Measurements from ENCODE around the gene FRMD4B. TPM values are rescaled to one million over a fixed set of nuclear protein-coding genes. Genes with fewer than 3 reads are reported as not detected.

The FRMD4B gene
- polyA plus RNA-seq, 1 experiment = 0.09 TPM

GRCh38 chr3:69292185-69292584, 93.7 kb downstream of the FRMD4B start:
- no peaks in the 10 kb centered on the region for H3K27me3 ChIP-seq (ENCODE audit: control insufficient read depth, insufficient read depth, low read length)
- TF ChIP-seq CTCF (IDR thresholded peaks at IDR 0.05; ENCODE audit: insufficient read depth, low read depth, low read length) = no peak
- ChIA-PET POLR2A (no interaction called here), CTCF (interaction anchor here (1.3 kb wide), 1 partner anchor 14 kb away, joined by 4 read pairs; no protein-coding TSS in a partner anchor)
- H3K36me3 ChIP-seq (ENCODE audit: control insufficient read depth, insufficient read depth, low read length) = no peaks in the 10 kb centered on the region
- H3K4me3 ChIP-seq (ENCODE audit: low read depth, low read length) = no peak overlapping the region
- no peak for DNase-seq (ENCODE audit: low read depth)

DNA sequence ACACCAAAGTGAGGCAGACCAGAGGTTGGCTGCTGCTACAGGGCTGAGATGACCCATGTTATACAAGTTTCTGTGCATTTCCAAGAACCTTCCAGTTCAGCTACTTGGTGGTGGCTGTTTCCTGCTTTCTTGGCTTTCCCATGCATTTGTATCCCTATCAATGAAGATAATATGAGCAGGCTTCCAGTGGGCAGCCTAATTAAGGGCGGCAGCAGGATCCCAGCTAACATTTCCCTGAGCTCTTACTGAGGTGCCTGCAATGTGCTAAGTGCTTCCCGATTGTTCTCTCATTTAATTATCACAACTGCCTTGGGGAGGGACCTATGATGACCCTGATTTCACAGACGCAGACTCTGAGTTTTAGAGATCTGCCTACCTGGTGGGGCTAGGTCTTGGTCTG, 95.5 kb downstream of the FRMD4B start:
- no peak for DNase-seq (ENCODE audit: low read depth)
- POLR2A ChIA-PET = no interaction called here
- CTCF ChIA-PET = interaction anchor here (0.5 to 1.6 kb wide), 4 partner anchors 13 to 129 kb away, joined by 3 to 6 read pairs (median 4); no protein-coding TSS in a partner anchor
- TF ChIP-seq CTCF (IDR thresholded peaks at IDR 0.05; ENCODE audit: insufficient read depth, low read depth, low read length) = no peak
- no peaks in the 10 kb centered on the region for H3K36me3 ChIP-seq (ENCODE audit: control insufficient read depth, insufficient read depth, low read length)
- H3K4me3 ChIP-seq (ENCODE audit: low read depth, low read length) = no peak overlapping the region
- no peaks in the 10 kb centered on the region for H3K27me3 ChIP-seq (ENCODE audit: control insufficient read depth, insufficient read depth, low read length)

DNA sequence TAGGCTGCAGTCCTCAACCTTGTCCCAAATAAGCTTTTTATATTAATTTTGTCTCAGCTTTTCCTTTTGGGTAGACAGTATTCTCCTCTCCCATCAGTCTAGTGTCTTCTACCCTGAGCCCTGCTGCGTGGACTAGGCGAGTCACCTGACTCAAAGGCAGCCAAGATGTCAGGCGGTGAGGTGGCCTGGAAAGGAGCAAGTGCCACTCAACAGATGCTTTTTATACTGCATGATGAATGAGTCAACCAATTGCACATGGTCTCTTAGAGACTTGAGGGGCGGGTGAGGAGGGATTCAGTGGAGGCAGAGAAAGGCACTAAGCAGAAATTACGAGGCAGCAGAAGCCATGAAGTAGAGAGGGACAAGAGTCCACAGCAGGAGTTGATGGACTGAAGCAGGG, 95.9 kb downstream of the FRMD4B start:
- Histone ChIP-seq H3K27me3 (ENCODE audit: control insufficient read depth, insufficient read depth, low read length) (no peaks in the 10 kb centered on the region), H3K4me3 (ENCODE audit: low read depth, low read length) (no peak overlapping the region), H3K36me3 (ENCODE audit: control insufficient read depth, insufficient read depth, low read length) (no peaks in the 10 kb centered on the region)
- DNase-seq (ENCODE audit: low read depth) = no peak
- TF ChIP-seq CTCF (IDR thresholded peaks at IDR 0.05; ENCODE audit: insufficient read depth, low read depth, low read length) = no peak
- ChIA-PET POLR2A (no interaction called here), CTCF (interaction anchor here (0.5 to 1.6 kb wide), 3 partner anchors 13 to 128 kb away, joined by 3 to 6 read pairs (median 4); no protein-coding TSS in a partner anchor)

- POLR2A ChIA-PET = no interaction called here
- DNase-seq (ENCODE audit: low read depth) = no peak
Observed at GRCh38 chr3:69288161-69288895, 97.6 kb downstream of the FRMD4B start.

More at GRCh38 chr3:69288161-69288895, 97.6 kb downstream of the FRMD4B start:
- no peaks in the 10 kb centered on the region for H3K36me3 ChIP-seq (ENCODE audit: control insufficient read depth, insufficient read depth, low read length)
- no peaks in the 10 kb centered on the region for H3K27me3 ChIP-seq (ENCODE audit: control insufficient read depth, insufficient read depth, low read length)
- TF ChIP-seq CTCF (IDR thresholded peaks at IDR 0.05; ENCODE audit: insufficient read depth, low read depth, low read length) = no peak
- CTCF ChIA-PET = interaction anchor here (0.6 to 1.0 kb wide), 3 partner anchors 13 to 126 kb away, joined by 3 to 5 read pairs (median 4); no protein-coding TSS in a partner anchor
- H3K4me3 ChIP-seq (ENCODE audit: low read depth, low read length) = no peak overlapping the region

All from BJ (cell line).